Measurements from ENCODE around the gene DSCAM. TPM values are rescaled to one million over a fixed set of nuclear protein-coding genes. Genes with fewer than 3 reads are reported as not detected.

Gene DSCAM
- total RNA-seq, 4 donors from 2014 or later, result 0.04 to 0.06 TPM; not detected in 2

DNA sequence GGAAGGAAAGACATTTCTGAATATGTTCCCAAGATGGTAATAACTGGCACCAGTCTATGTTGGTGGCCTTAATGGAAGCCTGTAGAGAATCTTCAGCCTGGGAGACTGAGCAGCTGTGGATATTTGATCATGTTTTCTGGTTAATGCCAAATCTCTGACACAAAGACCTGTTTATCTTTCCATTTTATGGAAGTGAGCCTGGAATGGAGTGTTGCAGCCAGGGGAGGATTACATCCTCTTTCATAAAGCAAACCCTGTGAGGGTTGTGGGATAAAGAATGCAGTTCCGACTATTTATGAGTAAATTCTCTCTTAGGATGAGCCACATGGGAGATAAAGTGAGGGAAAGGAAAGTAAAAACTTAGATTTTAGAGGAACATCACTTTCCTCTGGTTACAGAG lies 835.6 kb downstream of the DSCAM start:
- H3K9me3 ChIP-seq, result peaks cover 0 to 5% (median 0%) of the 10 kb centered on the region in 3 donors
- H3K4me3 ChIP-seq, result no peak overlapping the region
- no peaks in the 10 kb centered on the region for H3K36me3 ChIP-seq
- H3K4me1 ChIP-seq, result no peaks in the 10 kb centered on the region
- intact Hi-C loops (cut with DNase I), result no loop called here
- no peak for TF ChIP-seq POLR2A (IDR thresholded peaks at IDR 0.05)
- TF ChIP-seq, protein P1, sequence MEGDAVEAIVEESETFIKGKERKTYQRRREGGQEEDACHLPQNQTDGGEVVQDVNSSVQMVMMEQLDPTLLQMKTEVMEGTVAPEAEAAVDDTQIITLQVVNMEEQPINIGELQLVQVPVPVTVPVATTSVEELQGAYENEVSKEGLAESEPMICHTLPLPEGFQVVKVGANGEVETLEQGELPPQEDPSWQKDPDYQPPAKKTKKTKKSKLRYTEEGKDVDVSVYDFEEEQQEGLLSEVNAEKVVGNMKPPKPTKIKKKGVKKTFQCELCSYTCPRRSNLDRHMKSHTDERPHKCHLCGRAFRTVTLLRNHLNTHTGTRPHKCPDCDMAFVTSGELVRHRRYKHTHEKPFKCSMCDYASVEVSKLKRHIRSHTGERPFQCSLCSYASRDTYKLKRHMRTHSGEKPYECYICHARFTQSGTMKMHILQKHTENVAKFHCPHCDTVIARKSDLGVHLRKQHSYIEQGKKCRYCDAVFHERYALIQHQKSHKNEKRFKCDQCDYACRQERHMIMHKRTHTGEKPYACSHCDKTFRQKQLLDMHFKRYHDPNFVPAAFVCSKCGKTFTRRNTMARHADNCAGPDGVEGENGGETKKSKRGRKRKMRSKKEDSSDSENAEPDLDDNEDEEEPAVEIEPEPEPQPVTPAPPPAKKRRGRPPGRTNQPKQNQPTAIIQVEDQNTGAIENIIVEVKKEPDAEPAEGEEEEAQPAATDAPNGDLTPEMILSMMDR (IDR thresholded peaks at IDR 0.05), result no peak
- H3K27me3 ChIP-seq, result no peaks in the 10 kb centered on the region
- WGBS, 2 donors, result 31% methylated on average over 1 of the region's 1 CpG
- H3K27ac ChIP-seq, result peak overlapping the region in 2 of 4 donors; percentile 14 to 17
- no peak for DNase-seq

DNA sequence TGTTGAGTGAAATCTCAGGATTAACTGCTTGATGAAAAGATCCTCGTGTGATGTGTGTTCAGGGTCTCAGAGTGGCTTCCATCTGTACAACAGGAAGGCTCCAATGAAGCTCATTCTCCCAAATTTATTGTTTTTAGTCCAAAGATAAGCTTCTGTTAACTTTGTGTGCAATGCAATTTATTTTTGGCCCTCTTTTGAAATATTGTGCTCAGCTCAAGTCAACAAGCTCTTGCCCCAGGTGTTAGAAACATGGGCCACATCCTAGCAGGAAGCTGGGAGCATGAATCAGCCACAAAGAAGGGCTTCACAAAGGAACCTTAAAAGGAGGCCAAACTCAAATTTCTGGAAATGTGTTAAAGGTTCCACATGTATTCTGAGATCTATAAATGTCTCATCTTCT lies 844.0 kb downstream of the DSCAM start:
- no peaks in the 10 kb centered on the region for H3K36me3 ChIP-seq
- intact Hi-C loops (cut with DNase I), result no loop called here
- no peak overlapping the region for H3K4me3 ChIP-seq
- no peak overlapping the region for H3K27ac ChIP-seq
- H3K27me3 ChIP-seq, result no peaks in the 10 kb centered on the region
- TF ChIP-seq, protein P1 (IDR thresholded peaks at IDR 0.05), result no peak
- TF ChIP-seq POLR2A (IDR thresholded peaks at IDR 0.05), result no peak
- no peaks in the 10 kb centered on the region for H3K4me1 ChIP-seq
- H3K9me3 ChIP-seq, result peaks cover 0 to 5% (median 0%) of the 10 kb centered on the region in 3 donors
- DNase-seq, result no peak
- 11 to 28% methylated on average over 1 of the region's 1 CpG for WGBS, 2 donors

DNA sequence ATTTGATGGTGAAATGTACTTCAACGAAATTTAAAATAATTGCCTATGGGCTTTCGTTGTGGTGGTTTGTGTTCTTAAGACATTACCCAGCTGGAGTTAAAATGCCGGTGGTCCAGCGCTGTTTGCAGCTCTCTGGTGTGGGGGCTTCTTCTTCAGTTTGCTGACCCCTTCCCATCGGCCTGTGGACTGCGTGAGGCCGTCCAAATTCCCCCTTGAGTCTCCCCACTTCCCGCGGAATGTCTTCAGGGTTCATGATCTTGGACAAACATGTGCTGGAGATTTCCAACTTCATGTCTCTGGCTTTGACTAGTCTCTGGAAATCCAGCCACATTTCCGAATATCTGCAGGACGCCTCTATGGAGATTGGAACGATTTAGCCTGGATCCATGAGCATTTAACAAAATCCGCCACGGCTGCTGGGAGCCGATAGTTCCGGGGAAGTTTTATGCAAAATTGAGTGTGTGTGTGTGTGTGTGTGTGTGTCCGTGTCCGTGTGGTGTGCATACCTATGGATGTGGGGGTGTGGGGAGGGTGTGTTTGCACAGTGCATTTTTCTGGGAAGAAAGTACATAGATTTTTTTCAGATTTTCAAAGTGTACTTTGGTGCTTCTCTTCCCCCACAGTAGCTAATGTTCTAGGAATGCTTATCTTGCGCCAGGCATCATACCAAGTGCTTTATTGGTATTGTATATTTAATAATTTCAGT lies 862.5 kb downstream of the DSCAM start:
- WGBS, 2 donors, result 66 to 78% methylated on average over 15 to 19 of the region's 19 CpGs
- H3K27ac ChIP-seq, result no peak overlapping the region
- intact Hi-C loops (cut with DNase I), result no loop called here
- no peaks in the 10 kb centered on the region for H3K9me3 ChIP-seq
- H3K4me3 ChIP-seq, result no peak overlapping the region
- TF ChIP-seq, protein P1 (IDR thresholded peaks at IDR 0.05), result no peak
- TF ChIP-seq POLR2A (IDR thresholded peaks at IDR 0.05), result no peak
- H3K4me1 ChIP-seq, result no peaks in the 10 kb centered on the region
- no peak for DNase-seq
- no peaks in the 10 kb centered on the region for H3K36me3 ChIP-seq
- H3K27me3 ChIP-seq, result no peaks in the 10 kb centered on the region

GRCh38 chr21:39980241-39980820 lies 866.6 kb downstream of the DSCAM start:
- WGBS, 2 donors, result 57 to 63% methylated on average over 6 of the region's 6 CpGs
- H3K36me3 ChIP-seq, result no peaks in the 10 kb centered on the region
- TF ChIP-seq, protein P1 (IDR thresholded peaks at IDR 0.05), result no peak
- TF ChIP-seq POLR2A (IDR thresholded peaks at IDR 0.05), result no peak
- H3K27me3 ChIP-seq, result peaks cover 0 to 2% (median 0%) of the 10 kb centered on the region in 4 donors
- DNase-seq, result no peak
- no peak overlapping the region for H3K4me3 ChIP-seq
- intact Hi-C loops (cut with DNase I), result no loop called here
- peaks cover 0 to 22% (median 1%) of the 10 kb centered on the region in 3 donors for H3K9me3 ChIP-seq
- no peak overlapping the region for H3K27ac ChIP-seq
- no peaks in the 10 kb centered on the region for H3K4me1 ChIP-seq

GRCh38 chr21:39979321-39979720 lies 867.6 kb downstream of the DSCAM start:
- Histone ChIP-seq H3K4me1 (no peaks in the 10 kb centered on the region), H3K9me3 (peaks cover 0 to 29% (median 2%) of the 10 kb centered on the region in 3 donors), H3K4me3 (no peak overlapping the region), H3K27ac (no peak overlapping the region), H3K27me3 (peaks cover 0 to 11% (median 0%) of the 10 kb centered on the region in 4 donors), H3K36me3 (no peaks in the 10 kb centered on the region)
- WGBS, 2 donors, result 73 to 78% methylated on average over 5 to 7 of the region's 8 CpGs
- TF ChIP-seq, protein P1 (IDR thresholded peaks at IDR 0.05), result no peak
- TF ChIP-seq POLR2A (IDR thresholded peaks at IDR 0.05), result no peak
- intact Hi-C loops (cut with DNase I), result no loop called here
- DNase-seq, result no peak
